Upper lobe of left lung (tissue), 4 donors: ENCODE results near the gene RAN.

Source experiments
- EP300 ChIP-seq, 4 donors: sonication (generic); formaldehyde crosslinking; IDR thresholded peaks; one replicate each; pipeline ENCODE4 v1.5.1; 2017; ENCODE audit warnings: antibody characterized with exemption in 4 of 4, control low read depth in 2 of 4
- POLR2A ChIP-seq, 4 donors: fragments of 450-650 bp; IDR thresholded peaks; one replicate each; pipeline ENCODE4 v1.5.1; 2016 to 2017; ENCODE audit warnings: antibody characterized with exemption in 4 of 4, mild to moderate bottlenecking in 2 of 4
- POLR2AphosphoS5 ChIP-seq, 2 donors: sonication (generic); formaldehyde crosslinking; IDR thresholded peaks; one replicate each; pipeline ENCODE4 v1.5.1; 2017; ENCODE audit warnings: antibody characterized with exemption in 2 of 2
- TF ChIP-seq, protein P1 (sequence below), 6 experiments: fragments of 450-650 bp in 4 of 6; fragments of 200-600 bp in 2 of 6; sonication (generic) in 2 of 6; IDR thresholded peaks; one replicate each; pipeline ENCODE4 v1.5.1; 2016 to 2019; ENCODE audit warnings: antibody characterized with exemption in 6 of 6

DNA sequence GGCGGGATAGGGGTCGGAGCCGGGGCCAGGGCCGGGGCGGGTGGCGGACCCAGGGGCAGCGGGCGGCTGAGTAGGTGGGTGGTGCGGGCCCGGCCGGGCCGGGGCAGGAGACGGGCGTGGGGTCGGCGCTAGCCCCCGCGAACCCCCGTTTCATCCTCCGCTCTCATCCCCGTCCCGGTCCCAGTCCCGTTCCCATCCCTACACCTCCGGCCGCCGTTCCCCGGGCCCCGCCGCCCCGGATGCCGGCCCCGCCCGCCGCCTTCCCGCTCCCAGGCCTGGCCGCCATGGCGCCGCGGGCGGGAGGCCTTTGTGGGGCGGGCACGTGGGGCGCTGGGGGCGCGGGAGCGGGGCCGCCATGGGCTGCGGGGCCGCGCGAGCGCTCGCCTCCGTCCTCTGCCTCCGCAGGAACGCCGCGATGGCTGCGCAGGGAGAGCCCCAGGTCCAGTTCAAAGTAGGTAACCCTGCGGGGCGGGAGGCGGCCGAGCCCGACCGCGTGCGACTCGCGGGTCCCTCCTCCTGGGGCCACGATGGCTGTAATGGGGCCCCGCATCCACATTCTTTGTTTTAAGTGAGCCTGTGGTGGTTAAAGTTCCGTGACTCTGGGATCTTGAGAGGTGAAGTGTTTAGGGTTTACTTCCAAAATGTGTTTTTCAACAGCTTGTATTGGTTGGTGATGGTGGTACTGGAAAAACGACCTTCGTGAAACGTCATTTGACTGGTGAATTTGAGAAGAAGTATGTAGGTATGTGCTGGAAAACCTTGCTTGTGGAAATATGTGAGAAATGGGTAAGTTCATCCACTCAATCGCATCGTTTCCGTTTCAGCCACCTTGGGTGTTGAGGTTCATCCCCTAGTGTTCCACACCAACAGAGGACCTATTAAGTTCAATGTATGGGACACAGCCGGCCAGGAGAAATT, 572 bp downstream of the RAN start:
- TF ChIP-seq, protein P1, sequence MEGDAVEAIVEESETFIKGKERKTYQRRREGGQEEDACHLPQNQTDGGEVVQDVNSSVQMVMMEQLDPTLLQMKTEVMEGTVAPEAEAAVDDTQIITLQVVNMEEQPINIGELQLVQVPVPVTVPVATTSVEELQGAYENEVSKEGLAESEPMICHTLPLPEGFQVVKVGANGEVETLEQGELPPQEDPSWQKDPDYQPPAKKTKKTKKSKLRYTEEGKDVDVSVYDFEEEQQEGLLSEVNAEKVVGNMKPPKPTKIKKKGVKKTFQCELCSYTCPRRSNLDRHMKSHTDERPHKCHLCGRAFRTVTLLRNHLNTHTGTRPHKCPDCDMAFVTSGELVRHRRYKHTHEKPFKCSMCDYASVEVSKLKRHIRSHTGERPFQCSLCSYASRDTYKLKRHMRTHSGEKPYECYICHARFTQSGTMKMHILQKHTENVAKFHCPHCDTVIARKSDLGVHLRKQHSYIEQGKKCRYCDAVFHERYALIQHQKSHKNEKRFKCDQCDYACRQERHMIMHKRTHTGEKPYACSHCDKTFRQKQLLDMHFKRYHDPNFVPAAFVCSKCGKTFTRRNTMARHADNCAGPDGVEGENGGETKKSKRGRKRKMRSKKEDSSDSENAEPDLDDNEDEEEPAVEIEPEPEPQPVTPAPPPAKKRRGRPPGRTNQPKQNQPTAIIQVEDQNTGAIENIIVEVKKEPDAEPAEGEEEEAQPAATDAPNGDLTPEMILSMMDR (IDR thresholded peaks at IDR 0.05): no peak
- TF ChIP-seq EP300 (IDR thresholded peaks at IDR 0.05): no peak
- TF ChIP-seq POLR2AphosphoS5 (IDR thresholded peaks at IDR 0.05): no peak
- TF ChIP-seq POLR2A (IDR thresholded peaks at IDR 0.05): peak in 1 of 4 donors; percentile 21
